WTC11 (cell line): ENCODE measurements around the gene CACNA1A. TPM values are rescaled to one million over a fixed set of nuclear protein-coding genes. Genes with fewer than 3 reads are reported as not detected.

Source experiments
- ATAC-seq: fragments of 200-7000 bp; cut with Tn5 transposase; 2 replicates; pipeline ENCODE4 v1.10.0; 2021; ENCODE audit warnings: mild to moderate bottlenecking, moderate library complexity
- CTCF ChIA-PET: fragments of 300-600 bp; sonication (Branson Sonifier 250); formaldehyde crosslinking; loops from one replicate; lab custom pipeline; 2021; ENCODE audit warnings: antibody characterized with exemption; lab: Charles Lee
- POLR2A ChIA-PET: fragments of 350-600 bp; sonication (Branson Sonifier 250); formaldehyde crosslinking; loops from one replicate; lab custom pipeline; 2021; ENCODE audit warnings: antibody characterized with exemption; lab: Charles Lee
- DNase-seq: peaks from one replicate; pipeline ENCODE4 v3.0.0; 2021; ENCODE audit warnings: low spot score
- H3K27ac Mint-ChIP-seq: 2 replicates; pipeline ENCODE4 v1.8.0; 2021; ENCODE audit warnings: mixed read lengths
- H3K27me3 Mint-ChIP-seq: 2 replicates; pipeline ENCODE4 v1.8.0; 2021; ENCODE audit warnings: low read depth, mild to moderate bottlenecking, moderate library complexity, mixed read lengths
- H3K36me3 Mint-ChIP-seq: 2 replicates; pipeline ENCODE4 v1.8.0; 2021; ENCODE audit warnings: mixed read lengths
- H3K4me1 Mint-ChIP-seq: 2 replicates; pipeline ENCODE4 v1.8.0; 2022; ENCODE audit warnings: mixed read lengths
- H3K4me3 Mint-ChIP-seq: 2 replicates; pipeline ENCODE4 v1.8.0; 2021; ENCODE audit warnings: mild to moderate bottlenecking, moderate library complexity, mixed read lengths
- H3K9me3 Mint-ChIP-seq: 2 replicates; pipeline ENCODE4 v1.8.0; 2021; ENCODE audit warnings: mixed read lengths
- CBFB ChIP-seq: sonication (generic); formaldehyde crosslinking; IDR thresholded peaks from 2 replicates; pipeline ENCODE4 v1.8.1; 2022; ENCODE audit warnings: mild to moderate bottlenecking, low read depth, missing genetic modification reagents
- ELF4 ChIP-seq: sonication (generic); formaldehyde crosslinking; IDR thresholded peaks from 2 replicates; pipeline ENCODE4 v1.8.1; 2022; ENCODE audit warnings: low read depth, mild to moderate bottlenecking, moderate library complexity, missing genetic modification reagents
- HMGA2 ChIP-seq: fragments of 250-450 bp; sonication (Bioruptor Pico); IDR thresholded peaks from 2 replicates; pipeline ENCODE4 v1.4.0; 2021; ENCODE audit warnings: mild to moderate bottlenecking, moderate library complexity
- KAT7 ChIP-seq: sonication (generic); formaldehyde crosslinking; IDR thresholded peaks from 2 replicates; pipeline ENCODE4 v1.8.1; 2023; ENCODE audit warnings: missing genetic modification reagents, mild to moderate bottlenecking, borderline replicate concordance
- MXD4 ChIP-seq: fragments of 250-450 bp; sonication (Bioruptor Pico); IDR thresholded peaks from 2 replicates; pipeline ENCODE4 v1.8.0; 2021; ENCODE audit warnings: mild to moderate bottlenecking, moderate library complexity, borderline replicate concordance
- NFATC4 ChIP-seq: fragments of 250-450 bp; sonication (Bioruptor Pico); IDR thresholded peaks from 2 replicates; pipeline ENCODE4 v1.9.0; 2021; ENCODE audit warnings: mild to moderate bottlenecking
- NFYB ChIP-seq: sonication (generic); formaldehyde crosslinking; conservative IDR thresholded peaks from 2 replicates; pipeline ENCODE4 v1.8.0; 2022; ENCODE audit warnings: low read depth, missing genetic modification reagents
- PRDM15 ChIP-seq: sonication (generic); formaldehyde crosslinking; IDR thresholded peaks from 2 replicates; pipeline ENCODE4 v1.8.0; 2022; ENCODE audit warnings: missing genetic modification reagents
- PRRX2 ChIP-seq: fragments of 250-450 bp; sonication (Bioruptor Pico); IDR thresholded peaks from 2 replicates; pipeline ENCODE4 v1.8.0; 2021; ENCODE audit warnings: mild to moderate bottlenecking
- RELA ChIP-seq: sonication (generic); formaldehyde crosslinking; IDR thresholded peaks from 2 replicates; pipeline ENCODE4 v1.8.1; 2022; ENCODE audit warnings: missing genetic modification reagents, mild to moderate bottlenecking, borderline replicate concordance
- SMAD3 ChIP-seq: sonication (generic); formaldehyde crosslinking; IDR thresholded peaks from 2 replicates; pipeline ENCODE4 v1.8.0; 2022; ENCODE audit warnings: missing genetic modification reagents, mild to moderate bottlenecking, borderline replicate concordance
- SMAD4 ChIP-seq: sonication (generic); formaldehyde crosslinking; IDR thresholded peaks from 2 replicates; pipeline ENCODE4 v1.8.0; 2022; ENCODE audit warnings: mild to moderate bottlenecking, missing genetic modification reagents
- TCF7 ChIP-seq: sonication (generic); formaldehyde crosslinking; IDR thresholded peaks from 2 replicates; pipeline ENCODE4 v1.8.0; 2022; ENCODE audit warnings: mild to moderate bottlenecking, low read depth, missing genetic modification reagents, moderate library complexity
- TEAD4 ChIP-seq: sonication (generic); formaldehyde crosslinking; IDR thresholded peaks from 2 replicates; pipeline ENCODE4 v1.8.0; 2022; ENCODE audit warnings: mild to moderate bottlenecking, missing genetic modification reagents
- ZNF232 ChIP-seq: sonication (generic); formaldehyde crosslinking; IDR thresholded peaks from 2 replicates; pipeline ENCODE4 v1.8.0; 2022; ENCODE audit warnings: mild to moderate bottlenecking, missing genetic modification reagents
- ZNF396 ChIP-seq: fragments of 250-450 bp; sonication (Bioruptor Pico); IDR thresholded peaks from 2 replicates; pipeline ENCODE4 v1.8.0; 2021; ENCODE audit warnings: mild to moderate bottlenecking, moderate library complexity, borderline replicate concordance
- ZNF671 ChIP-seq: fragments of 250-450 bp; sonication (Bioruptor Pico); IDR thresholded peaks from 2 replicates; pipeline ENCODE4 v1.8.0; 2021; ENCODE audit warnings: mild to moderate bottlenecking
- total RNA-seq: library from RNA; stranded (reverse); gene quantifications from 3 replicates; pipeline ENCODE4 v1.2.3, GENCODE V29; 2021
- TF ChIP-seq, protein P1 (sequence below): fragments of 250-450 bp; sonication (Bioruptor Pico); conservative IDR thresholded peaks from 2 replicates; pipeline ENCODE4 v1.9.0; 2021; ENCODE audit warnings: mild to moderate bottlenecking
- TF ChIP-seq, protein P2 (sequence below): fragments of 200-600 bp; IDR thresholded peaks from 2 replicates; pipeline ENCODE4 v1.8.0; 2022; ENCODE audit warnings: antibody characterized with exemption
- TF ChIP-seq, protein P3 (sequence below): sonication (generic); formaldehyde crosslinking; conservative IDR thresholded peaks from 2 replicates; pipeline ENCODE4 v1.8.1; 2022; ENCODE audit warnings: mild to moderate bottlenecking, missing genetic modification reagents
- TF ChIP-seq, protein P4 (sequence below): sonication (generic); formaldehyde crosslinking; IDR thresholded peaks from 2 replicates; pipeline ENCODE4 v1.8.1; 2023; ENCODE audit warnings: mild to moderate bottlenecking, missing genetic modification reagents

CACNA1A gene
- total RNA-seq, 1 experiment from 2014 or later, result 28.9 TPM

GRCh38 chr19:13176345-13176744 lies 329.9 kb downstream of the CACNA1A start:
- H3K27ac Mint-ChIP-seq, result no peak overlapping the region
- TF ChIP-seq, protein P1, sequence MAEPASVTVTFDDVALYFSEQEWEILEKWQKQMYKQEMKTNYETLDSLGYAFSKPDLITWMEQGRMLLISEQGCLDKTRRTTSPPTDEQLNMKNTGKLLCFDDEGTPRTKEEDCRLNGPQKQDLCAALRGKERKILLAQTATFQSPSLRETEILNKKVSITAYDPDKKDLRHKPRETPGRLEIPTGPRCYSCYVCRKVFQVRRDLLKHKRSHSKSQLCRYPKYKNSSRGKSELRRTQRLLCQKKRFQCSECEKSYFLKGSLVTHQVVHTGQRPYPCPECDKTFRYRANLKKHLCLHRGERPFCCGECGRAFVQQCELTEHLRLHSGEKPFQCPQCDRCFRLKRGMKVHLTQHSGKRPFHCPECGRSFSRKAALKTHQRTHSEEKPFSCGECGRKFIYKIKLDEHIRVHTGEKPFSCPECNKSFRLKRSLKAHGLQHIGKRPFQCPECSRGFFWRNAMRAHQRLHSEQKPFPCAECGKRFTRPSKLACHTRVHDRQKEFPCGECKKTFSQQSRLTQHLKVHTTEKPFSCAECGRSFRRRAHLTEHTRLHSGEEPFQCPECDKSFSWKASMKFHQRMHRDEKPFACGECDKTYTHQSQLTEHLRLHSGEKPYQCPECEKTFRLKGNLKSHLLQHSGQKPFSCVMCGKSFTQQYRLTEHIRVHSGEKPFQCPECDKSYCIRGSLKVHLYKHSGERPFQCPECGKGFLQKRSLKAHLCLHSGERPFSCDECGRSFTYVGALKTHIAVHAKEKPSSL, result no peak
- TF ChIP-seq, protein P2, sequence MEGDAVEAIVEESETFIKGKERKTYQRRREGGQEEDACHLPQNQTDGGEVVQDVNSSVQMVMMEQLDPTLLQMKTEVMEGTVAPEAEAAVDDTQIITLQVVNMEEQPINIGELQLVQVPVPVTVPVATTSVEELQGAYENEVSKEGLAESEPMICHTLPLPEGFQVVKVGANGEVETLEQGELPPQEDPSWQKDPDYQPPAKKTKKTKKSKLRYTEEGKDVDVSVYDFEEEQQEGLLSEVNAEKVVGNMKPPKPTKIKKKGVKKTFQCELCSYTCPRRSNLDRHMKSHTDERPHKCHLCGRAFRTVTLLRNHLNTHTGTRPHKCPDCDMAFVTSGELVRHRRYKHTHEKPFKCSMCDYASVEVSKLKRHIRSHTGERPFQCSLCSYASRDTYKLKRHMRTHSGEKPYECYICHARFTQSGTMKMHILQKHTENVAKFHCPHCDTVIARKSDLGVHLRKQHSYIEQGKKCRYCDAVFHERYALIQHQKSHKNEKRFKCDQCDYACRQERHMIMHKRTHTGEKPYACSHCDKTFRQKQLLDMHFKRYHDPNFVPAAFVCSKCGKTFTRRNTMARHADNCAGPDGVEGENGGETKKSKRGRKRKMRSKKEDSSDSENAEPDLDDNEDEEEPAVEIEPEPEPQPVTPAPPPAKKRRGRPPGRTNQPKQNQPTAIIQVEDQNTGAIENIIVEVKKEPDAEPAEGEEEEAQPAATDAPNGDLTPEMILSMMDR, result no peak
- ChIA-PET CTCF (interaction anchor here (0.5 to 2.5 kb wide), 3 partner anchors 19 to 403 kb away, joined by 3 to 16 read pairs (median 5); partner anchors contain the start of genes IER2 and STX10), POLR2A (interaction anchor here (0.6 kb wide), 1 partner anchor 24 kb away, joined by 3 read pairs; no protein-coding TSS in a partner anchor)
- peaks cover 9% of the 10 kb centered on the region; the same call in 1 of the 2 replicates for H3K4me1 Mint-ChIP-seq
- H3K36me3 Mint-ChIP-seq, result no peaks in the 10 kb centered on the region; the same call in none of the 2 replicates
- DNase-seq (no peak), ATAC-seq (no peak)
- no peaks in the 10 kb centered on the region for H3K27me3 Mint-ChIP-seq
- H3K9me3 Mint-ChIP-seq, result no peaks in the 10 kb centered on the region
- no peak overlapping the region for H3K4me3 Mint-ChIP-seq

DNA sequence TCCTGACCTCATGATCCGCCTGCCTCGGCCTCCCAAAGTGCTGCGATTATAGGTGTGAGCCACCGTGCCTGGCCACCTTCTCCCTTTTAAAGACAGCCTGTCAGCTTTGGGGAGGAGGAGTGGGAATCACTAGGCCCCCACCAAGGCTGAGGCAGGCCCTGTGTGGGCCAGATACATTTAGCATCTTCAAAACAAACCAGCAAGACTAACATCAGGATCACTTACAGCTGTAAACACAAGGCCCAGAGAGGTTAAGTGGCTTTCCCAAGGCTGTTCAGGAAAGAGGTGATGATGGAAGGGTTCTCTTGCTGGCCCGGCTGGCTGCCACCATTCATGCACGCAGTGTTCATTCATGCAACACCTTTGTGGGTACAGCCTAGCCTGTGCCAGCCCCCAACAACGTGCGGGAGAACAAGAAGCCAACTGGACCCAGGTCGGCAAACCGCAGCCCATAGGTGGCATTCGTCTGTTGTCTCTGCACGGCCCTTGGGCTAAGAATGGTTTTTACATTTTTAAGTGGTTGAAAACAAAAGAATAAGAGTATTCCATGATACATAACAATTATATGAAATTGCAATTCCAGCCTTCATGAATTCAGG lies 333.0 kb downstream of the CACNA1A start:
- Mint-ChIP-seq H3K27me3 (no peaks in the 10 kb centered on the region), H3K9me3 (no peaks in the 10 kb centered on the region), H3K36me3 (peaks cover 4% of the 10 kb centered on the region), H3K4me1 (peaks cover 31% of the 10 kb centered on the region), H3K4me3 (no peak overlapping the region), H3K27ac (0 out of 2 replicates have a peak overlapping the region, but pooled peaks have one; percentile 43)
- ChIA-PET CTCF (interaction anchor here (1.0 to 1.8 kb wide), 2 partner anchors 22 to 72 kb away, joined by 3 to 15 read pairs; no protein-coding TSS in a partner anchor), POLR2A (no interaction called here)
- no peak for ATAC-seq
- no peak for DNase-seq
- TF ChIP-seq ZNF232 (CRISPR knock-in tag) (no peak), PRRX2 (CRISPR knock-in tag) (no peak), TEAD4 (CRISPR knock-in tag) (no peak), TCF7 (no peak), NFYB (CRISPR knock-in tag) (no peak), KAT7 (no peak), ZNF396 (CRISPR knock-in tag) (no peak), NFATC4 (no peak), RELA (CRISPR knock-in tag) (no peak), SMAD3 (no peak), ELF4 (no peak), MXD4 (CRISPR knock-in tag) (no peak), HMGA2 (no peak), ZNF671 (CRISPR knock-in tag) (no peak), CBFB (CRISPR knock-in tag) (no peak), SMAD4 (CRISPR knock-in tag) (no peak), PRDM15 (CRISPR knock-in tag) (no peak)
- TF ChIP-seq, protein P3, sequence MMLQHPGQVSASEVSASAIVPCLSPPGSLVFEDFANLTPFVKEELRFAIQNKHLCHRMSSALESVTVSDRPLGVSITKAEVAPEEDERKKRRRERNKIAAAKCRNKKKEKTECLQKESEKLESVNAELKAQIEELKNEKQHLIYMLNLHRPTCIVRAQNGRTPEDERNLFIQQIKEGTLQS (CRISPR knock-in tag), result no peak
- TF ChIP-seq, protein P4, sequence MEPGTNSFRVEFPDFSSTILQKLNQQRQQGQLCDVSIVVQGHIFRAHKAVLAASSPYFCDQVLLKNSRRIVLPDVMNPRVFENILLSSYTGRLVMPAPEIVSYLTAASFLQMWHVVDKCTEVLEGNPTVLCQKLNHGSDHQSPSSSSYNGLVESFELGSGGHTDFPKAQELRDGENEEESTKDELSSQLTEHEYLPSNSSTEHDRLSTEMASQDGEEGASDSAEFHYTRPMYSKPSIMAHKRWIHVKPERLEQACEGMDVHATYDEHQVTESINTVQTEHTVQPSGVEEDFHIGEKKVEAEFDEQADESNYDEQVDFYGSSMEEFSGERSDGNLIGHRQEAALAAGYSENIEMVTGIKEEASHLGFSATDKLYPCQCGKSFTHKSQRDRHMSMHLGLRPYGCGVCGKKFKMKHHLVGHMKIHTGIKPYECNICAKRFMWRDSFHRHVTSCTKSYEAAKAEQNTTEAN (CRISPR knock-in tag), result no peak
